GM19025 (cell line): Measurements from ENCODE around the gene MAP4.

Source experiments
- ATAC-seq: cut with Tn5 transposase; IDR thresholded peaks from one replicate; pipeline ENCODE4 v1.9.1; 2021; ENCODE audit warnings: mild to moderate bottlenecking, low read depth, moderate library complexity; ENCODE audit not compliant: unreplicated experiment

The MAP4 gene

GRCh38 chr3:47868306-47868705, 147.9 kb downstream of the MAP4 start:
- ATAC-seq: no peak

GRCh38 chr3:47867451-47868044, 148.7 kb downstream of the MAP4 start:
- no peak for ATAC-seq

- no peak for ATAC-seq
Measured at GRCh38 chr3:47865192-47865591, 151.0 kb downstream of the MAP4 start.

- no peak for ATAC-seq
Measured at GRCh38 chr3:47863391-47864128, 152.7 kb downstream of the MAP4 start.

GRCh38 chr3:47859956-47860605, 156.1 kb downstream of the MAP4 start:
- no peak for ATAC-seq

- no peak for ATAC-seq
Measured at GRCh38 chr3:47857151-47857550, 159.1 kb downstream of the MAP4 start.

GRCh38 chr3:47856669-47857068, 159.5 kb downstream of the MAP4 start:
- ATAC-seq: no peak

GRCh38 chr3:47855461-47856383, 160.5 kb downstream of the MAP4 start:
- no peak for ATAC-seq

- ATAC-seq: no peak
Measured at GRCh38 chr3:47854720-47855455, 161.3 kb downstream of the MAP4 start.

GRCh38 chr3:47854267-47854666, 161.9 kb downstream of the MAP4 start:
- no peak for ATAC-seq

- no peak for ATAC-seq
Measured at GRCh38 chr3:47852604-47853602, 163.3 kb downstream of the MAP4 start.

- no peak for ATAC-seq
Measured at GRCh38 chr3:47851888-47852603, 164.2 kb downstream of the MAP4 start.

GRCh38 chr3:47850564-47851410, 165.4 kb downstream of the MAP4 start:
- ATAC-seq: no peak

GRCh38 chr3:47849699-47850563, 166.3 kb downstream of the MAP4 start:
- no peak for ATAC-seq

- no peak for ATAC-seq
Measured at GRCh38 chr3:47849186-47849698, 167.0 kb downstream of the MAP4 start.

- no peak for ATAC-seq
Measured at GRCh38 chr3:47848599-47849117, 167.6 kb downstream of the MAP4 start.
